Measurements from ENCODE around the gene ANKRD63. TPM values are rescaled to one million over a fixed set of nuclear protein-coding genes. Genes with fewer than 3 reads are reported as not detected.

ANKRD63 gene
- total RNA-seq, 1 experiment from 2014 or later = 0.46 TPM

DNA sequence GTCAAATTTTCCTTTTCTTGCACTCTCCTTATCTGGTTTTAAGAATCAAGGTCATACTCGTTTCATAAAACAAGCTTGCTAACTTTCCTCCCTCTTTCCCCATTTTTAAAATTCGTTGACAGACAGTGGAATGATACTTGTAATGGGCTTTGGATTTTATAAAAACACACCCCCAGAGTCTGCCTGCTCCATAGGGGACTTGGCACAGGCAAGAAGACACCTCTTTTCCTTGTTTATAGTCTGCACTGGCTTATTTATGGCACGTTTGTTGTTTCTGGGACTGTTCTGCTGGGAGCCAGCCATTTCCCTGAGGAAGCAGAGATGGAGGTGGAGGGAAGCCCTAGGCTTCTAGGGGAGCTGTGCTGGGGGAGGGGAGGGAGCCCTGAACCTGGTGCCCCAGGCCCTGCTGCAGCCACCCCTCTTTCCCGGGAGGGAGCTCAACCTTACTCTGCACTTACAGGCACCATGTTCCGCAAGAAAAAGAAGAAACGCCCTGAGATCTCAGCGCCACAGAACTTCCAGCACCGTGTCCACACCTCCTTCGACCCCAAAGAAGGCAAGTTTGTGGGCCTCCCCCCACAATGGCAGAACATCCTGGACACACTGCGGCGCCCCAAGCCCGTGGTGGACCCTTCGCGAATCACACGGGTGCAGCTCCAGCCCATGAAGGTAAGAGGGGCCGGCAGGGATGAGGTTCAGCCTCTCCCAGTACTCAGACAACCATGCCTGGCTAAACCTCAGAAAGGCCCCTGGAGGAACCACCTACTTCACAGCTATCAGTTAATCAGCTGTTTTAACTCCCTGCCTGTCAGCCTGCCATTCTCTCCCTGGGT is 18.3 kb downstream of the ANKRD63 start:
- Histone ChIP-seq H3K18ac (ENCODE audit: insufficient read length, low read depth, low read length) (no peak overlapping the region), H2BK5ac (ENCODE audit: insufficient read length, low read length) (no peak overlapping the region), H3K4ac (ENCODE audit: low read depth, low read length) (no peak overlapping the region), H2BK120ac (ENCODE audit: low read depth, low read length, poor library complexity, severe bottlenecking) (no peak overlapping the region), H3K4me1 (ENCODE audit: insufficient read depth, low read length) (no peaks in the 10 kb centered on the region), H2BK12ac (ENCODE audit: insufficient read length, low read depth, low read length) (no peak overlapping the region), H4K20me1 (ENCODE audit: control insufficient read depth, insufficient read depth, insufficient read length) (no peaks in the 10 kb centered on the region), H3K14ac (ENCODE audit: insufficient read depth, low read length) (no peak overlapping the region), H3K9ac (ENCODE audit: extremely low read depth, insufficient read length, low read length) (no peak overlapping the region), H3K27ac (ENCODE audit: insufficient read length, low read depth, low read length) (no peak overlapping the region), H3T11ph (ENCODE audit: low read length) (no peak overlapping the region), H2AK5ac (ENCODE audit: insufficient read length, low read length) (no peak overlapping the region), H3K23ac (ENCODE audit: insufficient read length, low read depth, low read length) (no peak overlapping the region), H4K8ac (replicated peaks; ENCODE audit: insufficient read length, low read depth, low read length) (no peak overlapping the region), H3K79me2 (ENCODE audit: insufficient read depth, low read length) (no peaks in the 10 kb centered on the region), H3K23me2 (ENCODE audit: insufficient read length, low read depth, low read length, poor library complexity, severe bottlenecking) (no peaks in the 10 kb centered on the region), H4K5ac (ENCODE audit: insufficient read length, low read depth, low read length) (no peak overlapping the region), H2AFZ (ENCODE audit: low read length) (no peak overlapping the region), H2BK15ac (ENCODE audit: low read depth, low read length) (no peak overlapping the region), H4K91ac (ENCODE audit: insufficient read length, low read depth, low read length) (no peak overlapping the region), H2BK20ac (ENCODE audit: low read depth, low read length, poor library complexity, severe bottlenecking) (no peak overlapping the region), H3K79me1 (ENCODE audit: insufficient read depth, low read depth, low read length, poor library complexity, severe bottlenecking) (no peaks in the 10 kb centered on the region), H3K27me3 (ENCODE audit: insufficient read depth, low read length) (no peaks in the 10 kb centered on the region), H3K4me2 (ENCODE audit: insufficient read depth, insufficient read length, low read length) (no peak overlapping the region), H3K9me3 (ENCODE audit: control insufficient read depth, low read depth, low read length) (no peaks in the 10 kb centered on the region), H3K56ac (ENCODE audit: insufficient read length, low read depth, low read length) (no peak overlapping the region)
- Mint-ChIP-seq H3K27me3 (ENCODE audit: low read depth) (no peaks in the 10 kb centered on the region; the same call in 1 of the 2 replicates), H3K36me3 (ENCODE audit: insufficient read depth in 1 of 3, low read depth in 3 of 3) (no peaks in the 10 kb centered on the region; a peak in 2 of 7 replicates), H3K27ac (no peak overlapping the region; a peak in 1 of 7 replicates), H3K4me1 (peaks cover 15 to 29% of the 10 kb centered on the region in 2 experiments), H3K4me3 (no peak overlapping the region), H3K9me3 (no peaks in the 10 kb centered on the region; a peak in 1 of 5 replicates)
- TF ChIP-seq, protein P1, sequence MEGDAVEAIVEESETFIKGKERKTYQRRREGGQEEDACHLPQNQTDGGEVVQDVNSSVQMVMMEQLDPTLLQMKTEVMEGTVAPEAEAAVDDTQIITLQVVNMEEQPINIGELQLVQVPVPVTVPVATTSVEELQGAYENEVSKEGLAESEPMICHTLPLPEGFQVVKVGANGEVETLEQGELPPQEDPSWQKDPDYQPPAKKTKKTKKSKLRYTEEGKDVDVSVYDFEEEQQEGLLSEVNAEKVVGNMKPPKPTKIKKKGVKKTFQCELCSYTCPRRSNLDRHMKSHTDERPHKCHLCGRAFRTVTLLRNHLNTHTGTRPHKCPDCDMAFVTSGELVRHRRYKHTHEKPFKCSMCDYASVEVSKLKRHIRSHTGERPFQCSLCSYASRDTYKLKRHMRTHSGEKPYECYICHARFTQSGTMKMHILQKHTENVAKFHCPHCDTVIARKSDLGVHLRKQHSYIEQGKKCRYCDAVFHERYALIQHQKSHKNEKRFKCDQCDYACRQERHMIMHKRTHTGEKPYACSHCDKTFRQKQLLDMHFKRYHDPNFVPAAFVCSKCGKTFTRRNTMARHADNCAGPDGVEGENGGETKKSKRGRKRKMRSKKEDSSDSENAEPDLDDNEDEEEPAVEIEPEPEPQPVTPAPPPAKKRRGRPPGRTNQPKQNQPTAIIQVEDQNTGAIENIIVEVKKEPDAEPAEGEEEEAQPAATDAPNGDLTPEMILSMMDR (conservative IDR thresholded peaks at IDR 0.05) = no peak
- no peak for DNase-seq
- WGBS (ENCODE audit: extremely low coverage, insufficient read length, low lambda C conversion rate) = no CpG with 5 or more reads among the region's 16 CpGs
